ENCODE data around the gene MAP3K10. TPM values are rescaled to one million over a fixed set of nuclear protein-coding genes. Genes with fewer than 3 reads are reported as not detected.

Gene MAP3K10
- total RNA-seq, 1 experiment from 2014 or later = 255 TPM

GRCh38 chr19:40228863-40229262 is 37.6 kb downstream of the MAP3K10 start:
- ChIA-PET POLR2A (interaction anchor here (0.5 to 1.7 kb wide), 10 partner anchors 11 to 180 kb away, joined by 3 to 17 read pairs (median 5); no protein-coding TSS in a partner anchor), CTCF (interaction anchor here (0.5 to 5.3 kb wide), 14 partner anchors 9 to 462 kb away, joined by 3 to 62 read pairs (median 5); partner anchors contain the start of gene TTC9B)
- intact Hi-C loops (cut with micrococcal nuclease; ENCODE audit: unreplicated experiment) = no loop called here

GRCh38 chr19:40229484-40229883 is 38.3 kb downstream of the MAP3K10 start:
- intact Hi-C loops (cut with micrococcal nuclease; ENCODE audit: unreplicated experiment) = no loop called here
- no peak overlapping the region for H3K4me3 ChIP-seq (ENCODE audit: low read depth in 2 of 2, low read length in 2 of 2)
- in situ Hi-C loops (cut with HindIII; ENCODE audit: low pct_unique_long_range_greater_than_20kb, low sequenced_read_pairs) = loop anchor here (5.0 kb wide), 3 partner anchors 37 to 92 kb away; partner anchors contain the start of gene MAP3K10
- H3K27me3 ChIP-seq (ENCODE audit: control insufficient read depth, insufficient read depth, low read length) = peaks cover 11% of the 10 kb centered on the region; the same call in 1 of the 2 replicates
- H3K27ac ChIP-seq (ENCODE audit: low read length) = no peak overlapping the region
- ATAC-seq (peak; percentile 1; the same call in 1 of the 2 replicates), DNase-seq (ENCODE audit: low read depth, low spot score) (peak; percentile 100)
- POLR2A ChIA-PET = interaction anchor here (0.6 to 0.7 kb wide), 2 partner anchors 50 to 108 kb away, joined by 3 to 5 read pairs; no protein-coding TSS in a partner anchor
- no TSS peak for BruUV-seq (replicated peaks)
- TF ChIP-seq CTCF (IDR thresholded peaks at IDR 0.05) = no peak
- TF ChIP-seq POLR2AphosphoS5 (IDR thresholded peaks at IDR 0.05; ENCODE audit: low read depth, low read length) = no peak
- no peak for TF ChIP-seq REST (IDR thresholded peaks at IDR 0.05; ENCODE audit: insufficient read depth in 1 of 2, low read depth in 2 of 2, low read length in 1 of 2)
- no peak for TF ChIP-seq TCF7L2 (IDR thresholded peaks at IDR 0.05; ENCODE audit: low read depth, low read length)
- TF ChIP-seq SIN3A (IDR thresholded peaks at IDR 0.05; ENCODE audit: borderline replicate concordance, insufficient read depth, low read depth, low read length) = no peak
- H3K9me3 ChIP-seq (ENCODE audit: control insufficient read depth, insufficient read depth, low read depth, low read length) = no peaks in the 10 kb centered on the region
- CTCF ChIA-PET = interaction anchor here (0.5 to 3.0 kb wide), 6 partner anchors 15 to 332 kb away, joined by 3 to 30 read pairs (median 4); no protein-coding TSS in a partner anchor
- peaks cover 48% of the 10 kb centered on the region for H3K4me1 ChIP-seq (ENCODE audit: control insufficient read depth, insufficient read depth, low read length)
- H3K36me3 ChIP-seq (ENCODE audit: control insufficient read depth, insufficient read depth, low read length) = peaks cover 10% of the 10 kb centered on the region; the same call in 1 of the 2 replicates

More at GRCh38 chr19:40228863-40229262, 37.6 kb downstream of the MAP3K10 start:
- no peak for TF ChIP-seq POLR2AphosphoS5 (IDR thresholded peaks at IDR 0.05; ENCODE audit: low read depth, low read length)
- TF ChIP-seq REST (IDR thresholded peaks at IDR 0.05; ENCODE audit: insufficient read depth in 1 of 2, low read depth in 2 of 2, low read length in 1 of 2) = no peak
- no peak for TF ChIP-seq CTCF (IDR thresholded peaks at IDR 0.05)
- no peak for TF ChIP-seq SIN3A (IDR thresholded peaks at IDR 0.05; ENCODE audit: borderline replicate concordance, insufficient read depth, low read depth, low read length)
- no peak for TF ChIP-seq TCF7L2 (IDR thresholded peaks at IDR 0.05; ENCODE audit: low read depth, low read length)
- DNase-seq (ENCODE audit: low read depth, low spot score) (peak; percentile 89), ATAC-seq (no peak)
- H3K9me3 ChIP-seq (ENCODE audit: control insufficient read depth, insufficient read depth, low read depth, low read length) = no peaks in the 10 kb centered on the region
- BruUV-seq (replicated peaks) = no TSS peak
- peaks cover 11% of the 10 kb centered on the region; the same call in 1 of the 2 replicates for H3K27me3 ChIP-seq (ENCODE audit: control insufficient read depth, insufficient read depth, low read length)
- H3K4me1 ChIP-seq (ENCODE audit: control insufficient read depth, insufficient read depth, low read length) = peaks cover 48% of the 10 kb centered on the region
- H3K27ac ChIP-seq (ENCODE audit: low read length) = no peak overlapping the region
- H3K36me3 ChIP-seq (ENCODE audit: control insufficient read depth, insufficient read depth, low read length) = peaks cover 8% of the 10 kb centered on the region; the same call in 1 of the 2 replicates
- no peak overlapping the region for H3K4me3 ChIP-seq (ENCODE audit: low read depth in 2 of 2, low read length in 2 of 2)
- in situ Hi-C loops (cut with HindIII; ENCODE audit: low pct_unique_long_range_greater_than_20kb, low sequenced_read_pairs) = loop anchor here (5.0 kb wide), 3 partner anchors 37 to 92 kb away; partner anchors contain the start of gene MAP3K10

All from Panc1 (cell line).